OCI-LY7 (cell line): ENCODE measurements around the gene CBFA2T3. TPM values are rescaled to one million over a fixed set of nuclear protein-coding genes. Genes with fewer than 3 reads are reported as not detected.

Source experiments
- BruUV-seq: library from RNA; stranded (reverse); fragments of 400-500 nt; replicated peaks from 2 replicates; lab custom pipeline; 2021; lab: Mats Ljungman, UMichigan
- CTCF ChIA-PET: fragments of 300-600 bp; sonication (Branson Sonifier 250); formaldehyde crosslinking; loops from one replicate; lab custom pipeline; 2022; ENCODE audit warnings: antibody characterized with exemption; ENCODE audit not compliant: unreplicated experiment; lab: Charles Lee
- POLR2A ChIA-PET: fragments of 300-600 bp; sonication (Branson Sonifier 250); formaldehyde crosslinking; loops from one replicate; lab custom pipeline; 2022; ENCODE audit warnings: antibody characterized with exemption; lab: Charles Lee
- DNase-seq: peaks from one replicate; pipeline ENCODE4 v3.0.0-alpha.2; 2015; ENCODE audit warnings: low spot score
- H2AFZ ChIP-seq: fragments of 200-600 bp; sonication (generic), shearing (Covaris generic); 2 replicates; pipeline ENCODE4 v1.6.1; 2014; ENCODE audit warnings: mild to moderate bottlenecking, antibody characterized with exemption, low read length, moderate library complexity
- H3K27ac ChIP-seq: fragments of 200-600 bp; sonication (generic); 2 replicates; pipeline ENCODE4 v1.5.1; 2014; ENCODE audit warnings: mixed run types, low read depth, mild to moderate bottlenecking, moderate library complexity, low read length, inconsistent platforms; ENCODE audit not compliant: poor library complexity, severe bottlenecking
- H3K36me3 ChIP-seq: fragments of 200-600 bp; sonication (generic); 2 replicates; pipeline ENCODE4 v1.6.1; 2014; ENCODE audit warnings: mild to moderate bottlenecking, antibody characterized with exemption, low read length, moderate library complexity, mixed read lengths; ENCODE audit not compliant: insufficient read depth
- H3K4me1 ChIP-seq: fragments of 200-600 bp; sonication (generic); 2 replicates; pipeline ENCODE4 v1.5.1; 2014; ENCODE audit warnings: mild to moderate bottlenecking, low read length; ENCODE audit not compliant: insufficient read depth, poor library complexity, severe bottlenecking
- H3K4me2 ChIP-seq: fragments of 200-600 bp; sonication (generic); 2 replicates; pipeline ENCODE4 v1.6.1; 2014; ENCODE audit warnings: mild to moderate bottlenecking, low read length
- H3K4me3 ChIP-seq: fragments of 200-600 bp; sonication (generic); 2 replicates; pipeline ENCODE4 v1.5.1; 2014; ENCODE audit warnings: mild to moderate bottlenecking, low read depth, low read length; ENCODE audit not compliant: poor library complexity, severe bottlenecking
- H3K79me2 ChIP-seq: fragments of 200-600 bp; sonication (generic); 2 replicates; pipeline ENCODE4 v1.6.1; 2016; ENCODE audit warnings: low read depth, mild to moderate bottlenecking, low read length, moderate library complexity, mixed read lengths; ENCODE audit not compliant: insufficient read depth
- H3K9me2 ChIP-seq: fragments of 200-600 bp; sonication (generic); 2 replicates; pipeline ENCODE4 v1.6.1; 2016; ENCODE audit warnings: mild to moderate bottlenecking, low read length, mixed read lengths; ENCODE audit not compliant: insufficient read depth
- H3K9me3 ChIP-seq: fragments of 200-600 bp; sonication (generic); 2 replicates; pipeline ENCODE4 v1.6.1; 2014; ENCODE audit warnings: mild to moderate bottlenecking, mixed run types, low read length, mixed read lengths
- H4K20me1 ChIP-seq: fragments of 200-600 bp; sonication (generic); 2 replicates; pipeline ENCODE4 v1.6.1; 2014; ENCODE audit warnings: mild to moderate bottlenecking, antibody characterized with exemption, low read length, moderate library complexity, mixed read lengths; ENCODE audit not compliant: insufficient read depth
- CTCF ChIP-seq: fragments of 200-600 bp; sonication (generic); conservative IDR thresholded peaks from 2 replicates; pipeline ENCODE4 v1.5.1; 2014; ENCODE audit warnings: mild to moderate bottlenecking, antibody characterized with exemption, low read length, moderate library complexity, mixed read lengths
- EZH2phosphoT487 ChIP-seq: fragments of 200-600 bp; sonication (generic); IDR thresholded peaks from 2 replicates; pipeline ENCODE4 v1.6.1; 2018; ENCODE audit warnings: low read depth, borderline replicate concordance, mild to moderate bottlenecking, mixed run types, antibody characterized with exemption, low read length, moderate library complexity, mixed read lengths
- intact Hi-C: fragments of 100-400 bp; cut with micrococcal nuclease; formaldehyde crosslinking; loops from one replicate; pipeline ENCODE4 v1.10.0; 2022; ENCODE audit not compliant: unreplicated experiment
- total RNA-seq, 2 experiments: library from RNA; depleted of rRNA in 1 of 2; stranded (reverse); fragments of >200 nt in 1 of 2; shearing (Covaris generic) in 1 of 2; gene quantifications; 2 replicates each; pipeline ENCODE4 v1.2.3, GENCODE V29; 2014 to 2022

CBFA2T3 gene
- total RNA-seq, 2 experiments from 2014 or later = 1.1 to 48.0 TPM

DNA sequence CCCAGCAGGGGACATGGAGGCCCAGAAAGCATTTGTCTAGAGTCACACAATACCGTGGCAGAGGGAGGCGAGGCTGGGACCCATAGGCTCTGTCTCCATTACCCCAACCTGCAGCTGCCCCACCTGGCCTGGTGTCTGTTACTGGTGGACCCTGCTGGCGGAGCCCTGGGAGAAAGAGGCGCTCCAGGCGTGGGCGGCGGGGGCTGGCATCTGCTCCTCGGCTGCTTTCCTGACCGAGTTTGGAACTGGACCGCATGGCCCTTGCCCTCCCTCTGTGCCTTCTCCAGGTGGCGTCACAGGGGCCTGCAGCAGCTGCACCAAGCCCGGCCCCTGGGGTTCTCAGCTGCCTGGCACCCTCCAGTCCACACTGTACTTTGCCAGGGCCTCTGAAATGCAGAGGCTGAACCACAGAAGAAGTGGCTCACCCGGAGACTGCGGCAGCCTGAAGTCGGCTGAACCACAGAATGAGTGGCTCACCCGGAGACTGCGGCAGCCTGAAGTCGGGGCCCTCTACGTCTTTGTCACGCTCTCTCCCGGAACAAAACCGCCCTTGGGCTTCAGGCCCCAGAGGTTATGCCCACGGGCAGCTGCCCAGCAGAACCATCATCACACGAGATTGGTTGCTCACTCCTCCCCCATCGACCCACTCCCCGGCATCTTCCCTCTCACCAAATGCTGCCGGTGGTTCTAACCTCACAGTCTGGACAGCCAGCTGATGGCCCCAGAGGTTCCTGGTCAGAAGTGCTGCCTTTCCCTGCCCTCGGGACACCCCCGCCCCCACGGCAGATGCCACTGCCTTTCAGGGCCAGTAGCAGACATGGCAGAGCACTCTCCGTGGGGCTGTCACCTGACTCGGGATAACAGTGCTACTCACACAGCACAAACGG, 20.2 kb downstream of the CBFA2T3 start:
- ChIA-PET POLR2A (no interaction called here), CTCF (no interaction called here)
- Histone ChIP-seq H3K36me3 (no peaks in the 10 kb centered on the region), H3K79me2 (no peaks in the 10 kb centered on the region), H3K27ac (no peak overlapping the region), H3K9me3 (no peaks in the 10 kb centered on the region), H3K9me2 (no peaks in the 10 kb centered on the region), H4K20me1 (no peaks in the 10 kb centered on the region), H2AFZ (no peak overlapping the region), H3K4me3 (no peak overlapping the region), H3K4me1 (no peaks in the 10 kb centered on the region), H3K4me2 (no peak overlapping the region)
- no peak for TF ChIP-seq EZH2phosphoT487
- no peak for TF ChIP-seq CTCF
- BruUV-seq = no TSS peak
- DNase-seq = no peak
- intact Hi-C loops = no loop called here

DNA sequence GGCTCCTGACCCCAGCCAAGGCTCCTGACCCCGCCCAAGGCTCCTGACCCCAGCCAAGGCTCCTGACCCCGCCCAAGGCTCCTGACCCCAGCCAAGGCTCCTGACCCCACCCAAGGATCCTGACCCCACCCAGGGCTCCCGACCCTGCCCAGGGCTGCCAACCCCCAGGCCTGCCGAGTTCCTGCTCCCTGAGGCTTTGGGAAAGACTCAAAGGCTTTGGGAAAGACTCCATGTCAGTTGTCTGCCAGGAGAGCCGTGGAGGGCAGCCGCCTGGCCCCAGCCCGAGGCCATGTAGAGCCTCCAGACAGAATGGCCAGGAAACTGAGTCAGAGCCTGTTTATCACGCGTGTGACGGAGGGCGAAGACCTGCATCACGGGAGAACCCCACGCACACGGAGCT, 21.1 kb downstream of the CBFA2T3 start:
- BruUV-seq = no TSS peak
- Histone ChIP-seq H2AFZ (no peak overlapping the region), H3K36me3 (no peaks in the 10 kb centered on the region), H3K9me3 (no peaks in the 10 kb centered on the region), H4K20me1 (no peaks in the 10 kb centered on the region), H3K9me2 (no peaks in the 10 kb centered on the region), H3K27ac (no peak overlapping the region), H3K4me1 (no peaks in the 10 kb centered on the region), H3K4me3 (no peak overlapping the region), H3K79me2 (no peaks in the 10 kb centered on the region), H3K4me2 (no peak overlapping the region)
- TF ChIP-seq CTCF (no peak), EZH2phosphoT487 (no peak)
- intact Hi-C loops = no loop called here
- ChIA-PET POLR2A (no interaction called here), CTCF (no interaction called here)
- DNase-seq = no peak

DNA sequence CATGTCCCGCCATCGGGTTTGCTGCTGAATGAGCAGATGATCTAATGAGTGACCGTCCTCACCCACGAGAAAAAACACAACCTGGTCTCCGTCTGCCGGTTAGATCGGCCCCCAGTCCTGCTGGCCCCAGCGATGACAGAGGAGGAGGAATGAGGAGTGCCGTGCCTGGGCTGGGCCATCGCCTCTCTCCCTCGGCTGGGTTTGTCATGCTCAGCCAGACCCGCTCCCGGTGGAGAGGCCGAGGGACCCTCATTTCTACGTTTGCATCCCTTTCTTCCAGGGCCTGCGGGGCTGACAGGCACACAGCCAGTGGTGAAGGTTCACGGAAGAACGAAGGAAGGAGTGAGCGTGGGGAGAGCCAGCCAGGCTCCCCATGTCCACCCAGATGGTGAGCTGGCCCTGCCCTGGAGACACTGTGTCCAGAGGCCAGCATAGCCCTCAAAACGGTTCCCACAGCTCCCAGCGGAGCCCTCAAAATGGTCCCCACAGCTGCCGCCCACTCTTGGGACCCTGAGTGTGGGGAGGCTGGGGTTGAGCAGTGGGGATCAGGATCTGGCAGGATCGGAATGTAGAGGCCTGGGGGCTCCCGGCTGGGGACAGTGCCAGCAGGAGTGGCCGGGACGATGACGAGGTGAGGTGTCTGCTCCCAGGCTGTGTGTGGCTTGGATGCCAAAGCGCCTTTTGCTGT, 23.9 kb downstream of the CBFA2T3 start:
- no peak for DNase-seq
- no peaks in the 10 kb centered on the region for H4K20me1 ChIP-seq
- H3K9me2 ChIP-seq = no peaks in the 10 kb centered on the region
- H3K36me3 ChIP-seq = no peaks in the 10 kb centered on the region
- H3K4me1 ChIP-seq = no peaks in the 10 kb centered on the region
- H3K4me2 ChIP-seq = no peak overlapping the region
- intact Hi-C loops = no loop called here
- BruUV-seq = no TSS peak
- H3K27ac ChIP-seq = no peak overlapping the region
- no peak overlapping the region for H3K4me3 ChIP-seq
- no peak overlapping the region for H2AFZ ChIP-seq
- CTCF ChIA-PET = no interaction called here
- H3K9me3 ChIP-seq = no peaks in the 10 kb centered on the region
- POLR2A ChIA-PET = no interaction called here
- no peak for TF ChIP-seq EZH2phosphoT487
- no peak for TF ChIP-seq CTCF
- H3K79me2 ChIP-seq = no peaks in the 10 kb centered on the region
